H9 (cell line): ENCODE measurements around the gene KRTAP5-6. TPM values are rescaled to one million over a fixed set of nuclear protein-coding genes. Genes with fewer than 3 reads are reported as not detected.

ENCODE experiments used
- DNase-seq: peaks from one replicate; pipeline ENCODE4 v3.0.0-alpha.2; 2017
- H2AFZ ChIP-seq: one replicate; pipeline ENCODE4 v1.6.1; 2013; ENCODE audit warnings: mild to moderate bottlenecking, low read length, control low read depth, moderate library complexity
- H2AK5ac ChIP-seq: 2 replicates; pipeline ENCODE4 v1.6.1; 2013; ENCODE audit warnings: low read length, control low read depth, mixed read lengths; ENCODE audit not compliant: insufficient read length
- H2BK120ac ChIP-seq: one replicate; pipeline ENCODE4 v1.6.1; 2013; ENCODE audit warnings: low read depth, mild to moderate bottlenecking, low read length, control low read depth, inconsistent platforms; ENCODE audit not compliant: poor library complexity, severe bottlenecking
- H2BK12ac ChIP-seq: 2 replicates; pipeline ENCODE4 v1.6.1; 2013; ENCODE audit warnings: low read length, control low read depth, mixed read lengths, low read depth; ENCODE audit not compliant: insufficient read length
- H2BK15ac ChIP-seq: 2 replicates; pipeline ENCODE4 v1.6.1; 2013; ENCODE audit warnings: low read depth, low read length, control low read depth
- H2BK20ac ChIP-seq: one replicate; pipeline ENCODE4 v1.6.1; 2013; ENCODE audit warnings: low read depth, mild to moderate bottlenecking, low read length, control low read depth, inconsistent platforms; ENCODE audit not compliant: poor library complexity, severe bottlenecking
- H2BK5ac ChIP-seq: 2 replicates; pipeline ENCODE4 v1.6.1; 2013; ENCODE audit warnings: low read length, control low read depth, mixed read lengths; ENCODE audit not compliant: insufficient read length
- H3K14ac ChIP-seq: 2 replicates; pipeline ENCODE4 v1.6.1; 2013; ENCODE audit warnings: low read length, control low read depth; ENCODE audit not compliant: insufficient read depth
- H3K18ac ChIP-seq: 2 replicates; pipeline ENCODE4 v1.6.1; 2013; ENCODE audit warnings: low read depth, mild to moderate bottlenecking, mixed read lengths, low read length, control low read depth; ENCODE audit not compliant: insufficient read length
- H3K23ac ChIP-seq: 2 replicates; pipeline ENCODE4 v1.6.1; 2013; ENCODE audit warnings: low read length, control low read depth, mixed read lengths, low read depth; ENCODE audit not compliant: insufficient read length
- H3K23me2 ChIP-seq: 2 replicates; pipeline ENCODE4 v1.6.1; 2013; ENCODE audit warnings: low read depth, mild to moderate bottlenecking, mixed read lengths, low read length, control low read depth; ENCODE audit not compliant: insufficient read length, poor library complexity, severe bottlenecking
- H3K27ac ChIP-seq: 2 replicates; pipeline ENCODE4 v1.5.1; 2013; ENCODE audit warnings: low read length, control low read depth, mixed read lengths, low read depth; ENCODE audit not compliant: insufficient read length
- H3K27me3 ChIP-seq: 2 replicates; pipeline ENCODE4 v1.6.1; 2013; ENCODE audit warnings: low read length, control low read depth, inconsistent platforms; ENCODE audit not compliant: insufficient read depth
- H3K4ac ChIP-seq: 2 replicates; pipeline ENCODE4 v1.6.1; 2013; ENCODE audit warnings: low read depth, mild to moderate bottlenecking, control low read depth, inconsistent platforms, low read length, moderate library complexity
- H3K4me1 ChIP-seq: 2 replicates; pipeline ENCODE4 v1.6.1; 2013; ENCODE audit warnings: low read length, control low read depth, inconsistent platforms; ENCODE audit not compliant: insufficient read depth
- H3K4me2 ChIP-seq: 2 replicates; pipeline ENCODE4 v1.6.1; 2013; ENCODE audit warnings: low read length, control low read depth, mixed read lengths; ENCODE audit not compliant: insufficient read length, insufficient read depth
- H3K56ac ChIP-seq: 2 replicates; pipeline ENCODE4 v1.6.1; 2013; ENCODE audit warnings: low read depth, mild to moderate bottlenecking, mixed read lengths, low read length, control low read depth; ENCODE audit not compliant: insufficient read length
- H3K79me1 ChIP-seq: 2 replicates; pipeline ENCODE4 v1.6.1; 2013; ENCODE audit warnings: low read depth, mild to moderate bottlenecking, moderate library complexity, low read length, control low read depth, inconsistent platforms; ENCODE audit not compliant: insufficient read depth, poor library complexity, severe bottlenecking
- H3K79me2 ChIP-seq: 2 replicates; pipeline ENCODE4 v1.6.1; 2013; ENCODE audit warnings: low read length, control low read depth, inconsistent platforms; ENCODE audit not compliant: insufficient read depth
- H3K9ac ChIP-seq: 2 replicates; pipeline ENCODE4 v1.6.1; 2013; ENCODE audit warnings: low read length, control low read depth, mixed read lengths; ENCODE audit not compliant: insufficient read length; ENCODE audit errors: extremely low read depth
- H3K9me3 ChIP-seq: one replicate; pipeline ENCODE4 v1.6.1; 2013; ENCODE audit warnings: low read depth, low read length, inconsistent platforms; ENCODE audit not compliant: control insufficient read depth
- H3T11ph ChIP-seq: one replicate; pipeline ENCODE4 v1.6.1; 2013; ENCODE audit warnings: mild to moderate bottlenecking, low read length, control low read depth, inconsistent platforms
- H4K20me1 ChIP-seq: one replicate; pipeline ENCODE4 v1.6.1; 2013; ENCODE audit not compliant: control insufficient read depth, insufficient read length, insufficient read depth
- H4K5ac ChIP-seq: 2 replicates; pipeline ENCODE4 v1.6.1; 2013; ENCODE audit warnings: low read depth, mild to moderate bottlenecking, mixed read lengths, low read length, control low read depth; ENCODE audit not compliant: insufficient read length
- H4K8ac ChIP-seq: replicated peaks from 2 replicates; pipeline ENCODE4 v1.6.1; 2013; ENCODE audit warnings: low read length, control low read depth, mixed read lengths, low read depth; ENCODE audit not compliant: insufficient read length
- H4K91ac ChIP-seq: 2 replicates; pipeline ENCODE4 v1.6.1; 2013; ENCODE audit warnings: low read depth, mild to moderate bottlenecking, moderate library complexity, mixed read lengths, low read length, control low read depth; ENCODE audit not compliant: insufficient read length
- H3K27ac Mint-ChIP-seq, 3 experiments: 2 replicates in 2 of 3; 3 replicates in 1 of 3; pipeline ENCODE4 v1.8.0; 2020 to 2021; ENCODE audit warnings: mixed read lengths in 3 of 3, mild to moderate bottlenecking in 1 of 3, moderate library complexity in 1 of 3
- H3K27me3 Mint-ChIP-seq: 2 replicates; pipeline ENCODE4 v1.8.0; 2021; ENCODE audit warnings: low read depth, mild to moderate bottlenecking, moderate library complexity, mixed read lengths
- H3K36me3 Mint-ChIP-seq, 3 experiments: 2 replicates in 2 of 3; 3 replicates in 1 of 3; pipeline ENCODE4 v1.8.0; 2020 to 2021; ENCODE audit warnings: low read depth in 3 of 3, mixed read lengths in 3 of 3; ENCODE audit not compliant: insufficient read depth in 1 of 3
- H3K4me1 Mint-ChIP-seq, 2 experiments: 2 replicates each; pipeline ENCODE4 v1.8.0; 2020; ENCODE audit warnings: mixed read lengths in 2 of 2
- H3K4me3 Mint-ChIP-seq, 2 experiments: 2 replicates in 1 of 2; 3 replicates in 1 of 2; pipeline ENCODE4 v1.8.0; 2020 to 2021; ENCODE audit warnings: mild to moderate bottlenecking in 2 of 2, mixed read lengths in 2 of 2, moderate library complexity in 1 of 2
- H3K9me3 Mint-ChIP-seq, 2 experiments: 2 replicates in 1 of 2; 3 replicates in 1 of 2; pipeline ENCODE4 v1.8.0; 2020; ENCODE audit warnings: mild to moderate bottlenecking in 2 of 2, mixed read lengths in 2 of 2, moderate library complexity in 1 of 2
- WGBS: extraction: QIAGEN DNeasy Blood & Tissue Kit; methylation state at CpG from one replicate; pipeline ENCODE4 v1.1.7; 2013; ENCODE audit warnings: missing lambda C conversion rate, low lambda C conversion rate, mixed read lengths; ENCODE audit not compliant: insufficient read length; ENCODE audit errors: extremely low coverage; 5-methylcytosine and 5-hydroxymethylcytosine counted together
- total RNA-seq: library from RNA; stranded (reverse); gene quantifications from 2 replicates; pipeline ENCODE4 v1.2.1, GENCODE V29; 2021
- TF ChIP-seq, protein P1 (sequence below): fragments of 200-600 bp; sonication (generic); conservative IDR thresholded peaks from 3 replicates; pipeline ENCODE4 v1.8.0; 2021; ENCODE audit warnings: antibody characterized with exemption, mild to moderate bottlenecking

KRTAP5-6 gene
- total RNA-seq, 1 experiment from 2014 or later = not detected

DNA sequence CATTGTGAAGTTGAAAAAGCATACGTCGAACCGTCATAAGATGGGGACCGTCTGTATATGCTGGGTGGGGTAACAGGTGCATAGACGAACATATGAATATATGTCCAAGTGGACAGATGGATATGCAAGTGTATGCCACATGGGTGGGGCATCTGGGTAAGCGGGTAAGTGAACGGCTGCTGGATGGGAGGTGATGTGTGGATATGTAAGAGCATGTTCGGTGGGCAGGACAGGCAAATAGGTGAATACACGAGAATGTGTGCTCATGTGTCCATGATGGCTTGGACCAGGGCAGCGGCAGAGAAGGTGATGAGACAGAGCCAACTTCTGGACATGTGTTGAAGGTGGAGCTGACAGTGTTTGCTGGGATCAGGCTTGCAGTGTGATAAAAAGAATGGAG lies 41.4 kb downstream of the KRTAP5-6 start:
- no peaks in the 10 kb centered on the region for H3K4me1 Mint-ChIP-seq
- H3K27me3 ChIP-seq = no peaks in the 10 kb centered on the region; the same call in 1 of the 2 replicates
- peaks cover 6 to 10% of the 10 kb centered on the region in 2 experiments for H3K9me3 Mint-ChIP-seq

More for the DNA sequence above, 41.4 kb downstream of the KRTAP5-6 start:
- Mint-ChIP-seq H3K27ac (no peak overlapping the region), H3K27me3 (peaks cover 50% of the 10 kb centered on the region), H3K36me3 (no peaks in the 10 kb centered on the region; a peak in 1 of 7 replicates), H3K4me3 (no peak overlapping the region)
- H3T11ph ChIP-seq = no peak overlapping the region
- peaks cover 3% of the 10 kb centered on the region for H4K20me1 ChIP-seq
- H4K91ac ChIP-seq = no peak overlapping the region
- no peak overlapping the region for H2BK120ac ChIP-seq
- H3K4ac ChIP-seq = no peak overlapping the region
- H3K4me2 ChIP-seq = no peak overlapping the region
- H2AK5ac ChIP-seq = no peak overlapping the region
- H2BK12ac ChIP-seq = no peak overlapping the region
- H2BK5ac ChIP-seq = no peak overlapping the region
- no peak for DNase-seq
- H3K79me2 ChIP-seq = no peaks in the 10 kb centered on the region
- H3K18ac ChIP-seq = no peak overlapping the region
- H3K27ac ChIP-seq = no peak overlapping the region
- H3K9me3 ChIP-seq = no peaks in the 10 kb centered on the region
- no peak overlapping the region for H2BK15ac ChIP-seq
- TF ChIP-seq, protein P1, sequence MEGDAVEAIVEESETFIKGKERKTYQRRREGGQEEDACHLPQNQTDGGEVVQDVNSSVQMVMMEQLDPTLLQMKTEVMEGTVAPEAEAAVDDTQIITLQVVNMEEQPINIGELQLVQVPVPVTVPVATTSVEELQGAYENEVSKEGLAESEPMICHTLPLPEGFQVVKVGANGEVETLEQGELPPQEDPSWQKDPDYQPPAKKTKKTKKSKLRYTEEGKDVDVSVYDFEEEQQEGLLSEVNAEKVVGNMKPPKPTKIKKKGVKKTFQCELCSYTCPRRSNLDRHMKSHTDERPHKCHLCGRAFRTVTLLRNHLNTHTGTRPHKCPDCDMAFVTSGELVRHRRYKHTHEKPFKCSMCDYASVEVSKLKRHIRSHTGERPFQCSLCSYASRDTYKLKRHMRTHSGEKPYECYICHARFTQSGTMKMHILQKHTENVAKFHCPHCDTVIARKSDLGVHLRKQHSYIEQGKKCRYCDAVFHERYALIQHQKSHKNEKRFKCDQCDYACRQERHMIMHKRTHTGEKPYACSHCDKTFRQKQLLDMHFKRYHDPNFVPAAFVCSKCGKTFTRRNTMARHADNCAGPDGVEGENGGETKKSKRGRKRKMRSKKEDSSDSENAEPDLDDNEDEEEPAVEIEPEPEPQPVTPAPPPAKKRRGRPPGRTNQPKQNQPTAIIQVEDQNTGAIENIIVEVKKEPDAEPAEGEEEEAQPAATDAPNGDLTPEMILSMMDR = no peak
- no peaks in the 10 kb centered on the region for H3K4me1 ChIP-seq
- H4K5ac ChIP-seq = no peak overlapping the region
- WGBS = no CpG with 5 or more reads among the region's 10 CpGs
- no peak overlapping the region for H3K14ac ChIP-seq
- H2BK20ac ChIP-seq = no peak overlapping the region
- no peak overlapping the region for H3K56ac ChIP-seq
- H3K79me1 ChIP-seq = no peaks in the 10 kb centered on the region
- H4K8ac ChIP-seq = no peak overlapping the region
- H3K23me2 ChIP-seq = no peaks in the 10 kb centered on the region
- no peak overlapping the region for H3K9ac ChIP-seq
- H3K23ac ChIP-seq = no peak overlapping the region
- H2AFZ ChIP-seq = no peak overlapping the region
